KOPT-K1 (cell line): ENCODE results near the gene HNMT.
"Not testable (repeated sequence)": the region's sequence is repeated elsewhere in the genome, so short reads cannot be mapped to it uniquely, and the experiment has no call there.

Experiments
- H3K27ac ChIP-seq: fragments of 200-600 bp; sonication (generic); 2 replicates; pipeline ENCODE4 v1.5.1; 2016; ENCODE audit warnings: antibody characterized with exemption, mild to moderate bottlenecking, low read depth, low read length; ENCODE audit not compliant: poor library complexity, severe bottlenecking
- H3K36me3 ChIP-seq: fragments of 200-600 bp; sonication (generic); 2 replicates; pipeline ENCODE4 v1.5.1; 2017; ENCODE audit warnings: antibody characterized with exemption, mild to moderate bottlenecking, low read length, moderate library complexity; ENCODE audit not compliant: insufficient read depth
- H3K9me3 ChIP-seq: fragments of 200-600 bp; sonication (generic); 2 replicates; pipeline ENCODE4 v1.5.1; 2017; ENCODE audit warnings: antibody characterized with exemption, low read length, mild to moderate bottlenecking; ENCODE audit not compliant: insufficient read depth, poor library complexity, severe bottlenecking

HNMT gene

DNA sequence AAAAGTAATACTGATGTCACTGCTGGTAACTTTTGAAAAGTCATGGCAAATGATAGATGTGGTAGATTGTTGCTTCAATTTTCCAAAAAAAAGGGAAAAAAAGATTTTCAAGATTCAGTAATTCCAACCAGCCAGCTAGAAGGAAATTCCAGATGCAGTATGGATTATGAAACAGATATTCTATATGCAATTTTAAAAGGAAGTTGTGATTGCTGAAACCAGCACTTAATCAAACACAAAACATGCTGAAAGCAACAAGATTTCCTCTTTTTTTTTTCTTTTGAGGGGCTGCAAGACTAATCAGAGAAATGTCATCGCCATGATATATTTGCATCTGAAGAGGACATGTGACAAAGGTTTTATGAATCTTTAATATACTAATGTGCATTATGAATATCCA lies 5.1 kb upstream of the HNMT start:
- H3K9me3 ChIP-seq: no peaks in the 10 kb centered on the region
- H3K27ac ChIP-seq: no peak overlapping the region
- no peaks in the 10 kb centered on the region for H3K36me3 ChIP-seq

DNA sequence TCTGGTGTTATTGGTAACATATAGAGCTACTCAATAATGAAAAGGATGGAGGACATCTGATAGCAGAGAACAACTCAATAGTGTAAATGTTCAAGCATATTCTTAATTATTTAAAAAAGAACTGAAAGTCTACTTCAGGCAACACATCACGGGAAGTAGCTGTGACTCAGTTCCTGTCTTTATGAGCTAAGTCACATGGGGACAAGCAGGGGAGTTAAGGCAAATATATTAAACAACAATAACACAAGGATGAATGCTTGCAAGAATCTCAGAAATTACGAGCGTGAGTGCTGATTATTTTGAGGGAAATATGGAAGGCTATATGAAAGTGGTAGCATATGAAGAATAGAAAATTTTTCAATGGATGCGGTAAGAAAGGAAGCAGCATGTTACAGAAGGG lies 4.0 kb upstream of the HNMT start:
- Histone ChIP-seq H3K36me3 (no peaks in the 10 kb centered on the region), H3K9me3 (no peaks in the 10 kb centered on the region), H3K27ac (no peak overlapping the region)

DNA sequence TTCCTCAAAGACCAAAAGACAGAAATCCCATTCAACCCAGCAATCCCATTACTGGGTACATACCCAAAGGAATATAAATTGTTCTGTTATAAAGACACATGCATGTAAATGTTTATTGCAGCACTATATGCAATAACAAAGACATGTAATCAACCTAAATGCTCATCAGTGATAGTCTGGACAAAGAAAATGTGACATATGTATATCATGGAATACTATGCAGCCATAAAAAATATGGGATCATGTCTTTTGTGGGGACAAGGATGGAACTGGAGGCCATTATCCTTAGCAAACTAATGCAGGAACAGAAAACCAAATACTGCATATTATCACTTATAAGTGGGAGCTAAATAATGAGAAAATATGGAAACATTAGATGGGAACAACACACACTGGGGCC lies 2.7 kb upstream of the HNMT start:
- H3K36me3 ChIP-seq: no peaks in the 10 kb centered on the region
- no peaks in the 10 kb centered on the region for H3K9me3 ChIP-seq
- H3K27ac ChIP-seq: no peak overlapping the region

DNA sequence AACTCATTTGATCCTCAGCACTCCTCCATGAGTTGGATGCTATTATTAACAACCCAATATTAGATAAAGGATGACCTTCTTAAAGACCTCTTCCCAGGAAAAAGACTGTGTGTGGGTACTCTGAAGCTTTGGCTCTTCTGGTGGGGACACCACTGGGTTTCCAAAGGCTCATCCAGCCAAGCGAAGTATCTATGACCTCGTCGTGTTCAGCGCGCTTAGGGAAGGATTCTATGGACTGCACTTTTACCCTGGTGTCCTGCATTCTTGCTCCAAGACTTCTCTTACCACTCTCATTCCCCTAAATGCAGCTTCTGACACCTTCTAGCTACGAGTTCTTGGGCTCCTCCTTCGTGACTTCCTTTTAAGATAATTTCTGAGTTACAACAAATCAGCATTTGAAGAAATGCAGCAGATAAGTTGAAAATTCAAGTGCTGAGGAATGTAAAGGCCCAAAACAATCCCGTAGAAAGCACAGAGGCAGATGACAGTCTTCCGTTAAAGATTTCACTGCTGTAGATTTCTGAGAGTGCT lies 673 bp upstream of the HNMT start:
- Histone ChIP-seq H3K9me3 (no peaks in the 10 kb centered on the region), H3K27ac (no peak overlapping the region), H3K36me3 (no peaks in the 10 kb centered on the region)

DNA sequence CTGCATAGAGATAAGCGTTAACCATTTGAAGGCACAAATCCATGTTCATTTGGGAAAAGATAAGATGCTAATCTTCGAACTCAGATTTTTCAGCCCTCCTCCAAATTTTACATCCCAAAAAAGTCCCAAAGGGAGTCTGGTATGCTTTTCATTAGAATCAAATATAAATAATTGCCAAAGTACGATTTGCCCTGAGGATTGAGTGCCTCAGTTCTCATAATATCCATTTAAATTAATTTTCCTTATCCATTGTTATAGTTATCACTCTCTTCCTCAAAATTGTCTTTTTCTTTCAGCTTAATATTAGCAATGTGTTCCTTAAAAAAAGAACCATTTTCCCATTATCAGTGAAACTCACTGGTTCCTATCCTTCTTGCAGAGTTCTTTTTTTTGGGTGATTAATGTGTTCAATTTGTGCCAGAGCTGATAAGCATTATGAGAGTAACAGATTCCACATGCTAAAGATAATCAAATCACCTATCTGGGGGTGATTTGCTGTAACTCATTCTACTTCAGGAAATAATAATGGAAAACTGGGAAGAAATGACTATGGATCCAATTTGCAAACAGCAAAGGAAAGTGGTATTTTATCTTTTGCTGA lies 686 bp downstream of the HNMT start:
- H3K27ac ChIP-seq: no peak overlapping the region
- H3K36me3 ChIP-seq: no peaks in the 10 kb centered on the region
- no peaks in the 10 kb centered on the region for H3K9me3 ChIP-seq

DNA sequence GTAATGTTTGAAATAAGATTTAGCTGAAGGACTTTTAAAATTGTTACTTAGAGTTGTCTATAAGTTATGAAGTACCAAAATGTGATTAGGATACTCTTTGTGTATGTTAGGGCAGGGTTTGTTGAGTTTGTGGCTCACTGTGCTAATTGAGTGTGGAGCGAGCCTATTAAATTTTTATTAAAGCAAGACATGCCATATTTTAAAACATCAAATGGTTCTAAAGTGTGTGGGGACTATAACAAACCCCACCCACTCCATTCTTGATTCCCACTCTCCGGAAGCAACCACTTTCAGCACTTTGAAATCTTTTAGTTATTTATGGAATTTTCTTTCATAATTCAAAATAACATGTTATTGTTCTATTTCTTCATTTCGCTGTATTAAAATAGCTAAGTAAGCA lies 1.8 kb downstream of the HNMT start:
- Histone ChIP-seq H3K36me3 (no peaks in the 10 kb centered on the region), H3K27ac (no peak overlapping the region), H3K9me3 (no peaks in the 10 kb centered on the region)

DNA sequence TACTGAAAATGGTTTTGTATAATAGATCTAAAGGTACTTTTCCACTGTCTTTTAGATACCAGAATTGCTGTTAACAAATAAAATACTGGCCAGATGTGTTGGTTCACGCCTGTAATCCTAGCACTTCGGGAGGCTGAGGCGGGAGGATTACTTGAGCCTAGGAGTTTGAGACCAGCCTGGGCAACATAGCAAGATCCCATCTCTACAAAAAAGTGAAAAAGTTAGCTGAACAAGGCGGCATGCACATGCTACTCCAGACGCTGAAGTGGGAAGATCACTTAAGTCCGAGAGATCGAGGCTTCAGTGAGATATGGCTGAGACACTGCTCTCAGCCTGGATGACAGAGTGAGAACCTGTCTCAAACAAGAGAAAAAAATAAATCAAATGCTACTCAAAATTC lies 2.8 kb downstream of the HNMT start:
- no peaks in the 10 kb centered on the region for H3K9me3 ChIP-seq
- H3K27ac ChIP-seq: no peak overlapping the region
- no peaks in the 10 kb centered on the region for H3K36me3 ChIP-seq

DNA sequence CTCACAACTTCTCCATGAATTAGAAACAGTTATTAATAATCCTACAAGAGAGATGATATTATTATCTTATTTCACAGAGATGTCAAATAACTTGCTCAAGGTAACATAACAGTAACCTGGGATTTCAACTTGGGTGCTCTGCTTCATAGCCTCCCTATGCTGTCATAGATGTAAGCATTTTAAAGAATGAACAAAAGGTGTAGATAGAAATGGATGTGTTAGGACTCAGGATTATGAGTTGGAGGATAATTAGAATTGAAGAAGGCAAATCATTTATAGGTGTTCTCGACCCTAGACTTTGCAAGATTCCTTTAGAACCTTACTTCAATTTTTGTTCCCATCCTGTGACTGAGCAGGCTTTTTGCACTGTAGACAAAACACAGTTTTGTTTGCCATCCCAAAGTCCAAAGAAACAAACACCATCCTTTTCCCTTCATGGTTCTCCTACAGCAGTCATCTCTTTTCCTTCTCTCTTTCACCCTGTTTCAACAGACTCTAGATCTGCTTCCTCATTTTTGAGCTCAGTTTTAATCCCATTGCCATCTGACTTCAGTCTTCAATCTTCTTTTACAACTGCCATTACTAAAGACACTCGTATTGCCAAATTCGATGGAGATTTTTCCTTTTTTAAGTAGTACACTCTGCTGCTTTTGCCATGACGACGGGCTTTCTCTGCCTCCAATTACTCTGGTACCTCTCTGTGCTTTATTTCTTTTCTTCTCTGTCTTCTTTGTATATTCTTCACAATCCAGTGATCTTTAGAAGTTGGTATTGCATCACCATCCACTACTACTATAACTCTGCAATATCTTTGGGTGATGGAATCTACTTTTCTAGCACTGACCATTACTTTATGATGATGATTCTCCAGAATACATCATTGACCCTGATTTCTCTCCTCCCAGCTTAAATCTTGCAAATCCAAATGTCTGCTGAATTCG lies 4.5 kb downstream of the HNMT start:
- Histone ChIP-seq H3K9me3 (no peaks in the 10 kb centered on the region), H3K27ac (no peak overlapping the region), H3K36me3 (no peaks in the 10 kb centered on the region)

DNA sequence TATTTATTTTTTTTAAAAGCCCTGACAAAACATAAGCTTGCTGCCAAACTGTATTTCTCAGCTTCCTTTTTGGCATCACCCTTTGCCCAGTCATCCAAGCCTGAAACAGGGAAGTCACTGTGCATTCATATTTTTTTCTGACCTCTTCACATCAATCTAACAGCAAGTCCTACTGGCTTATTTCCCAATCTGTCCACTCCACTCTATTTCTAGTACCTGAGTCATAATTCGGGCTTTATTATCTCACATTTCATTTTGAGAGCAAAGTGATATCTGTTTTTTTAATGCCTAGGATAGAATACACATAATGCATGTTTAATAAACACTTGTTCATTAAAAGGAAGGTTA lies 5.1 kb downstream of the HNMT start:
- H3K27ac ChIP-seq: no peak overlapping the region

DNA sequence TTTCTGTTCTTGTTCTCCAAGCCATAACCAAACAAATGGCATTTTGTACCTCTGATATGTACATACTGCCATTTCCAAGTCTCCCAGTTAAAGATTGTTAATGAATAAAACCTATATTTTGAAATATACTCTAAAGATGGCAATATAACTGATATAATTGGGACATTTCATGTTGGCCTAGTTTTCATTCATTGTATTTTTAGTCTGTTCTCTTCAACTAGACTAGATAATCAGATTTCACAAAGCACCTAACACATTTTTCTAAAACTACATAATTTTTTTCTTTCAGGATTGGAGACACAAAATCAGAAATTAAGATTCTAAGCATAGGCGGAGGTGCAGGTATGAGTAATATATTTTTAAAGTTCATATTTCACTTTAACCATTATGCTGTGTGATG lies 5.6 kb downstream of the HNMT start:
- no peaks in the 10 kb centered on the region for H3K9me3 ChIP-seq

More for the DNA sequence above, 5.1 kb downstream of the HNMT start:
- Histone ChIP-seq H3K9me3 (no peaks in the 10 kb centered on the region), H3K36me3 (no peaks in the 10 kb centered on the region)

DNA sequence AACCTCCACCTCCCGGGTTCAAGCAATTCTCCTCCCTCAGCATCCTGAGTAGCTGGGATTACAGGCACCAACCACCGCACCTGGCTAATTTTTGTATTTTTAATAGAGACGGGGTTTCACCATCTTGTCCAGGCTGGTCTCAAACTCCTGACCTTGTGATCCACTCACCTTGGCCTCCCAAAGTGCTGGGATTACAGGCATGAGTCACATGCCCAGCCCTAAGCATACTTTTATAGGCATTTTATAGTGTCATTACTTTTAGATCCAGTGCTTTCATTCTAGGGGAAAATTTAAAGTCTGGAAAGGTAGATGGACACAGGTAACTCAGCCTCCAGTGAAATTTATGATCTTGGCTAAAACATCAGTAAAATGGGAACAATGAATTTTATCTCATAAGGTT lies 7.0 kb downstream of the HNMT start:
- H3K36me3 ChIP-seq, H3K27ac ChIP-seq, H3K9me3 ChIP-seq: not testable (repeated sequence)

More for the DNA sequence above, 5.6 kb downstream of the HNMT start:
- no peaks in the 10 kb centered on the region for H3K36me3 ChIP-seq
- H3K27ac ChIP-seq: no peak overlapping the region

DNA sequence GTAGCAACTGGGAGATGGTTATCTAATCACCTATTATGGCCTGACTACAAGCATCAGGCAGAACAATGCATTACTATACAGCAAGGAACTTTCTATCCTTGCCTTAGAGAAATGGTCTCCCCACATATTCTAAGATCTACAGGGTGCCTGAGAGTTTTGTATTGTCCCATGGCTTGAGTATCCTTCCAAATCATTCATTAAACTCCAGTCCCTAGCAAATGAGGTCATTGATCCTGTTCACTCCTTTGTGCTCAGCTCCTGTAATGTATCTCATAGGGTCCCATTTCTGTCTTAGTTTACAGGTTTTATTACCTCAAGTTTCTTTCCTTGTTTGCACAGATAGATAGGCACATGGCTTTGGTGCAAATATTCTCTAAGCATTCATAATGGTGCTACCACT lies 9.0 kb downstream of the HNMT start:
- Histone ChIP-seq H3K9me3 (no peaks in the 10 kb centered on the region), H3K27ac (no peak overlapping the region), H3K36me3 (no peaks in the 10 kb centered on the region)

DNA sequence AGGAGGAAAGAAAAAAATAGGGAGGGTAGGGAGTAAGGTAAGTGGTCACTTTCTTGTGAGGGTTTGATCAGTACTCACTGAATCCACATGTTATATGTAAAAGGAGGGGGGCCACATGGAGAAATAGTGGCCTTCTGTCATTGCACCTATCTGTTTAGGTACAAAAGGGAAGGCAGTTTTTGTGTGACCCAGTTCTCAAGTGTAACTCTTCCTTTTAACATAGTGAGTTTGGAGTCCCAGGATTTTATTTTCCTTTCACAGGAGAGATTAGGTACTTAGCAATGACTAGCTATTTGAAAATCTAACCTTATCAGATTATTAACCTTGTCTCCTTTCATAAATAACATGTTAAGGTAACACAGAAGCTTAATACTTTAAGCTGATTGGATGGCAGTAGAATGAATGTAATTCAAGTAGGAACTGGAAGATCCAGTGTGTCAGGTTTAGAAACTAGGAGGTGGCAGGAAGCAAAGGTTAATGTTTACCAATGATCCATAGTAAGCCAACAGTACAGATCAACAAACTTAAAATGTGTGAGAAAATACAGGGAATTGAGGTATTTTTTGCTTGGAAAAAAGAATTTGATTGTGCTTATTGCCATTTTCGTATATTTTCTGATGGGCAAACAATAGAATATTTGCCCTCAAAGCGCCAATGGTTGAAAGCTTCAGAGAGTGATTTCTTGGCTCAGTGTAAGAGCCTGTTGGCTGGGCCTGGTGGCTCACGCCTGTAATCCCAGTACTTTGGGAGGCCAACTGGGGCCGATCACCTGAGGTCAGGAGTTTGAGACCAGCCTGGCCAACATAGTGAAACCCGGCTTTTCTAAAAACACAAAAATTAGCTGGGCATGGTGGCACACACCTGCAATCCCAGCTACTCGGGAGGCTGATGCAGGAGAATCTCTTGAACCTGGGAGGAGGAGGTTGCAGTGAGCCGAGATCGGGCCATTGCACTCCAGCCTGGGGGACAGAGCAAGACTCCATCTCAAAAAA lies 11.3 kb downstream of the HNMT start:
- H3K9me3 ChIP-seq: no peaks in the 10 kb centered on the region
- H3K27ac ChIP-seq: no peak overlapping the region
- H3K36me3 ChIP-seq: no peaks in the 10 kb centered on the region

DNA sequence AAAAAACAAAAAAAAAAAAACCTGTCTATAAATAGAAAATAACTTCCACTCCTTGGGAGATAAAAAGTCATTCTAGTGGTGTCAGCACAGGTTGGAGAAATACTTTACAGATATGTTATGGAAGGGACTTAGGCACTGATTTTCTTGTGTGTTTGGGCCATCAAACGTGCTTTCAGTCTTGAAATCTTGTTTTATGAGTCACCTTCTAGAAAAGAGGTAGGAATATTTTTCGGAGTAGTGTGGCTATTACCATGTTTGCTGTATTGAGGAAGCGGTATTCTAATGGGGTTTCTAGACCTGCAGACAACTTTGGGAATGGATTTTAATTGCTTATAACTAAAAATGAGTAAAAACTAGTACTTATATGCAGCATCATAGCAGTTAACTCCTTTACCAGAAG lies 12.0 kb downstream of the HNMT start:
- H3K9me3 ChIP-seq: no peaks in the 10 kb centered on the region
- H3K27ac ChIP-seq: no peak overlapping the region
- no peaks in the 10 kb centered on the region for H3K36me3 ChIP-seq

DNA sequence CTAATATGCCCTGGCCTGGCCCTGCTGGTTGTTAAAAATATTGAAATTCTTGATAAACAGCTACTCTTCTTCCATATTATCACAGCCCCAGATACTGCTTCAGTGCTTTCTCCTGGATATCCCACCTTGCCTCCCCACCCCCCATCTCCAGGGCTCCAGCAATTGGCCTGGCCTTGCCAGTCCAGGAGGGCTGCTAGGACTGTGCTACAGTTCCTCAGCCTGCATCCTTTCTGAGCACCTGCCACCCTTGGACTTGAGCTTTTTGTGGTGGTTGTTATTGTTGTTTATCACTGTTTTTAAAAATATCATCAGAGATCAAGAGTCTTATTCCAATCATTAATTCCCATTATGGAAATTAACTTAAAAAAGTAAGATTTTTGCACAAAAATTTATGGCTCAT lies 13.5 kb downstream of the HNMT start:
- H3K9me3 ChIP-seq: no peaks in the 10 kb centered on the region
- H3K27ac ChIP-seq: no peak overlapping the region
- no peaks in the 10 kb centered on the region for H3K36me3 ChIP-seq
